Nephron (organoid): ENCODE measurements around the gene ZNF555.
A peak's percentile ranks its signal among the peaks of the same experiment; 100 is the strongest.
"Not testable (repeated sequence)": the region's sequence is repeated elsewhere in the genome, so short reads cannot be mapped to it uniquely, and the experiment has no call there.

Source experiments
- H3K27ac Mint-ChIP-seq, 3 experiments: 2 replicates each; pipeline ENCODE4 v1.8.0; 2020; ENCODE audit warnings: mixed read lengths in 3 of 3, mild to moderate bottlenecking in 2 of 3, moderate library complexity in 1 of 3
- H3K27me3 Mint-ChIP-seq: 2 replicates; pipeline ENCODE4 v1.8.0; 2021; ENCODE audit warnings: low read depth, mild to moderate bottlenecking, moderate library complexity, mixed read lengths
- H3K36me3 Mint-ChIP-seq: 2 replicates; pipeline ENCODE4 v1.8.0; 2020; ENCODE audit warnings: low read depth, mixed read lengths
- H3K4me1 Mint-ChIP-seq: 2 replicates; pipeline ENCODE4 v1.8.0; 2020; ENCODE audit warnings: mixed read lengths
- H3K4me3 Mint-ChIP-seq, 3 experiments: 2 replicates each; pipeline ENCODE4 v1.8.0; 2020; ENCODE audit warnings: mild to moderate bottlenecking in 3 of 3, mixed read lengths in 3 of 3, moderate library complexity in 2 of 3
- H3K9me3 Mint-ChIP-seq: 2 replicates; pipeline ENCODE4 v1.8.0; 2020; ENCODE audit warnings: mixed read lengths
- TF ChIP-seq, protein P1 (sequence below), 3 experiments: fragments of 200-600 bp; sonication (generic); IDR thresholded peaks; one replicate each; pipeline ENCODE4 v1.5.0; 2021; ENCODE audit warnings: antibody characterized with exemption in 3 of 3; ENCODE audit not compliant: unreplicated experiment in 3 of 3

The ZNF555 gene

GRCh38 chr19:2840794-2841791, at the start of gene ZNF555:
ZNF555 (plus strand) TSS chr19:2841475; CDS start chr19:2841573, 98 bp downstream.
- Mint-ChIP-seq H3K36me3 (peaks cover 74% of the 10 kb centered on the region), H3K27me3 (no peaks in the 10 kb centered on the region), H3K27ac (peak within 1 kb of the TSS; percentile 90 to 97 (median 95)), H3K4me1 (peaks cover 15% of the 10 kb centered on the region), H3K4me3 (peak within 1 kb of the TSS; percentile 95 to 99 (median 98)), H3K9me3 (peaks cover 30% of the 10 kb centered on the region)
- TF ChIP-seq, protein P1, sequence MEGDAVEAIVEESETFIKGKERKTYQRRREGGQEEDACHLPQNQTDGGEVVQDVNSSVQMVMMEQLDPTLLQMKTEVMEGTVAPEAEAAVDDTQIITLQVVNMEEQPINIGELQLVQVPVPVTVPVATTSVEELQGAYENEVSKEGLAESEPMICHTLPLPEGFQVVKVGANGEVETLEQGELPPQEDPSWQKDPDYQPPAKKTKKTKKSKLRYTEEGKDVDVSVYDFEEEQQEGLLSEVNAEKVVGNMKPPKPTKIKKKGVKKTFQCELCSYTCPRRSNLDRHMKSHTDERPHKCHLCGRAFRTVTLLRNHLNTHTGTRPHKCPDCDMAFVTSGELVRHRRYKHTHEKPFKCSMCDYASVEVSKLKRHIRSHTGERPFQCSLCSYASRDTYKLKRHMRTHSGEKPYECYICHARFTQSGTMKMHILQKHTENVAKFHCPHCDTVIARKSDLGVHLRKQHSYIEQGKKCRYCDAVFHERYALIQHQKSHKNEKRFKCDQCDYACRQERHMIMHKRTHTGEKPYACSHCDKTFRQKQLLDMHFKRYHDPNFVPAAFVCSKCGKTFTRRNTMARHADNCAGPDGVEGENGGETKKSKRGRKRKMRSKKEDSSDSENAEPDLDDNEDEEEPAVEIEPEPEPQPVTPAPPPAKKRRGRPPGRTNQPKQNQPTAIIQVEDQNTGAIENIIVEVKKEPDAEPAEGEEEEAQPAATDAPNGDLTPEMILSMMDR (IDR thresholded peaks at IDR 0.05; ENCODE audit: unreplicated experiment in 3 of 3), result peak; percentile 25 to 43 (median 30)

DNA sequence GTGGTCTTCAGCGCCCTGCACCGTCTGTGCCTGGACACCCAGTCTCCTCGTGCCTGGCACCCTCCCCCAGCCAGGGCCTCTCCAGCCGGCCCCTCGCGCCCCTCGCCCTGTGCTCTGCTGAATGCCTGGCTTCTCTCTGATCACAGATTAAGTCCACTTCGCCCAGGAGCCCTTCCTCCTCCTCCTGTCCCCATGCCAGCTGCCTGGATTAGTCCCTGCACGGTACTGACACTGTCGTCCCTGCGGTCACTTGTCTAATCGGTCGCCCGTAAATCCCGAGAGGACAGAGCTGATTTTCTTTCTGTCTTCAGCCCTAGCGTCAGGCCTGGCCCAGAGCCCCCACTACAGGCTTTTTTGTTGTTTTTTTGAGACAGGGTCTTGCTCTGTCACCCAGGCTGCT, 49.4 kb upstream of the ZNF555 start:
- peaks cover 11% of the 10 kb centered on the region for H3K4me1 Mint-ChIP-seq
- H3K9me3 Mint-ChIP-seq, result no peaks in the 10 kb centered on the region
- H3K4me3 Mint-ChIP-seq, result no peak overlapping the region
- peaks cover 46% of the 10 kb centered on the region for H3K36me3 Mint-ChIP-seq
- H3K27ac Mint-ChIP-seq, result no peak overlapping the region
- H3K27me3 Mint-ChIP-seq, result no peaks in the 10 kb centered on the region
- TF ChIP-seq, protein P1 (IDR thresholded peaks at IDR 0.05; ENCODE audit: unreplicated experiment in 3 of 3), result no peak

- H3K27ac Mint-ChIP-seq, H3K27me3 Mint-ChIP-seq, H3K4me1 Mint-ChIP-seq, H3K4me3 Mint-ChIP-seq, H3K9me3 Mint-ChIP-seq: not testable (repeated sequence)
- H3K36me3 Mint-ChIP-seq, result peaks cover 45% of the 10 kb centered on the region
Observed at GRCh38 chr19:2792666-2793065, 48.6 kb upstream of the ZNF555 start.

- no peak overlapping the region for H3K4me3 Mint-ChIP-seq
- no peaks in the 10 kb centered on the region for H3K27me3 Mint-ChIP-seq
- TF ChIP-seq, protein P1 (IDR thresholded peaks at IDR 0.05; ENCODE audit: unreplicated experiment in 3 of 3), result no peak
- H3K36me3 Mint-ChIP-seq, result peaks cover 45% of the 10 kb centered on the region
- peaks cover 3% of the 10 kb centered on the region for H3K4me1 Mint-ChIP-seq
- no peaks in the 10 kb centered on the region for H3K9me3 Mint-ChIP-seq
- no peak overlapping the region for H3K27ac Mint-ChIP-seq
Observed at GRCh38 chr19:2793126-2793525, 48.1 kb upstream of the ZNF555 start.

DNA sequence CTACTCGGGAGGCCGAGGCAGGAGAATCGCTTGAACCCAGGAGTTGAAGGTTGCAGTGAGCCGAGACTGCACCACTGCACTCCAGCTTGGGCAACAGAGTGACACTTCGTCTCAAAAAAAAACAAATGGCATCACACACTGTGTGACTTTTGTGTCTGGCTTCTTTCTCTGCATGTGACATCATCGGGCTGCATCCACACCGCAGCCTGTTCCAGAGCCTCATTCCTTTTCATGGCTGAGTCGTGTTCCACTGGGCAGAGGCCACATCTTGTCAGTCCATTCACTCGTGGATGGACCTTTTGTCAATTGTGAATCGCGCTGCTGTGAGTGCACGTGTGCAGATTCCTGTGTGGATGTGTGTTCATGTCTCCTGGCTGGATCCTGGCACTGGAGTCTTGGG, 47.7 kb upstream of the ZNF555 start:
- Mint-ChIP-seq H3K4me1 (no peaks in the 10 kb centered on the region), H3K9me3 (no peaks in the 10 kb centered on the region), H3K27ac (no peak overlapping the region), H3K27me3 (no peaks in the 10 kb centered on the region), H3K4me3 (no peak overlapping the region), H3K36me3 (peaks cover 41% of the 10 kb centered on the region)
- TF ChIP-seq, protein P1 (IDR thresholded peaks at IDR 0.05; ENCODE audit: unreplicated experiment in 3 of 3), result no peak

- no peaks in the 10 kb centered on the region for H3K4me1 Mint-ChIP-seq
- TF ChIP-seq, protein P1 (IDR thresholded peaks at IDR 0.05; ENCODE audit: unreplicated experiment in 3 of 3), result no peak
- H3K4me3 Mint-ChIP-seq, result no peak overlapping the region
- H3K9me3 Mint-ChIP-seq, result no peaks in the 10 kb centered on the region
- H3K27ac Mint-ChIP-seq, result no peak overlapping the region
- peaks cover 38% of the 10 kb centered on the region for H3K36me3 Mint-ChIP-seq
- no peaks in the 10 kb centered on the region for H3K27me3 Mint-ChIP-seq
Observed at GRCh38 chr19:2795827-2796658, 45.2 kb upstream of the ZNF555 start.
